AG04450 (cell line): ENCODE results near the gene TIMP2. TPM values are rescaled to one million over a fixed set of nuclear protein-coding genes. Genes with fewer than 3 reads are reported as not detected.

Experiments
- CTCF ChIA-PET: fragments of 300-600, 350-600 bp; formaldehyde crosslinking; extraction: SDS; loops from one replicate; lab custom pipeline; 2022; ENCODE audit warnings: antibody characterized with exemption, inconsistent platforms; lab: Charles Lee
- POLR2A ChIA-PET: fragments of 350-600 bp; formaldehyde crosslinking; extraction: SDS; loops from one replicate; lab custom pipeline; 2021; ENCODE audit warnings: antibody characterized with exemption, inconsistent platforms; lab: Yijun Ruan, JAX
- DNase-seq: peaks from one replicate; pipeline ENCODE4 v3.0.0-alpha.2; 2011; ENCODE audit warnings: low read depth, low spot score
- H3K27ac ChIP-seq: one replicate; pipeline ENCODE4 v1.5.1; 2012; ENCODE audit warnings: low read depth, low read length, control low read depth
- H3K27me3 ChIP-seq: one replicate; pipeline ENCODE4 v1.6.0; 2012; ENCODE audit warnings: low read length; ENCODE audit not compliant: control insufficient read depth, insufficient read depth
- H3K4me3 ChIP-seq: 2 replicates; pipeline ENCODE4 v1.5.1; 2011; ENCODE audit warnings: mild to moderate bottlenecking, low read depth, low read length, control low read depth
- H3K9me3 ChIP-seq: 2 replicates; pipeline ENCODE4 v1.5.1; 2012; ENCODE audit warnings: low read length; ENCODE audit not compliant: control insufficient read depth, insufficient read depth
- CTCF ChIP-seq: IDR thresholded peaks from 2 replicates; pipeline ENCODE4 v1.5.1; 2011; ENCODE audit warnings: low read depth, low read length, control low read depth, inconsistent platforms
- polyA plus RNA-seq: library from polyadenylated mRNA; depleted of rRNA; stranded (reverse); fragments of >200 nt; gene quantifications from 2 replicates; pipeline ENCODE4 v1.2.3, GENCODE V29; 2011

Gene TIMP2
- polyA plus RNA-seq, 1 experiment: 356 TPM

- no peak for DNase-seq
- TF ChIP-seq CTCF: no peak
- CTCF ChIA-PET: interaction anchor here (1.0 to 2.1 kb wide), 2 partner anchors 70 to 77 kb away, joined by 3 to 6 read pairs; no protein-coding TSS in a partner anchor
- Histone ChIP-seq H3K4me3 (no peak overlapping the region), H3K27ac (no peak overlapping the region), H3K27me3 (no peaks in the 10 kb centered on the region), H3K9me3 (no peaks in the 10 kb centered on the region; the same call in 1 of the 2 replicates)
- POLR2A ChIA-PET: interaction anchor here (0.6 kb wide), 1 partner anchor 20 kb away, joined by 4 read pairs; no protein-coding TSS in a partner anchor
Measured at GRCh38 chr17:78900816-78901215, 24.4 kb downstream of the TIMP2 start.

GRCh38 chr17:78899361-78900260 is 25.6 kb downstream of the TIMP2 start:
- CTCF ChIA-PET: interaction anchor here (1.5 to 2.1 kb wide), 2 partner anchors 34 to 71 kb away, joined by 4 to 6 read pairs; no protein-coding TSS in a partner anchor
- Histone ChIP-seq H3K27me3 (no peaks in the 10 kb centered on the region), H3K9me3 (no peaks in the 10 kb centered on the region; the same call in 1 of the 2 replicates), H3K4me3 (no peak overlapping the region), H3K27ac (no peak overlapping the region)
- POLR2A ChIA-PET: interaction anchor here (1.4 kb wide), 2 partner anchors 16 to 31 kb away, joined by 3 read pairs; no protein-coding TSS in a partner anchor
- DNase-seq: no peak
- no peak for TF ChIP-seq CTCF

GRCh38 chr17:78898947-78899346 is 26.2 kb downstream of the TIMP2 start:
- Histone ChIP-seq H3K27ac (no peak overlapping the region), H3K4me3 (no peak overlapping the region), H3K27me3 (no peaks in the 10 kb centered on the region), H3K9me3 (no peaks in the 10 kb centered on the region; the same call in 1 of the 2 replicates)
- TF ChIP-seq CTCF: no peak
- DNase-seq: no peak
- POLR2A ChIA-PET: interaction anchor here (1.4 kb wide), 2 partner anchors 15 to 30 kb away, joined by 3 read pairs; no protein-coding TSS in a partner anchor
- CTCF ChIA-PET: interaction anchor here (1.5 kb wide), 1 partner anchor 33 kb away, joined by 4 read pairs; no protein-coding TSS in a partner anchor

GRCh38 chr17:78898075-78898836 is 26.9 kb downstream of the TIMP2 start:
- DNase-seq: no peak
- ChIA-PET POLR2A (interaction anchor here (0.9 to 1.4 kb wide), 2 partner anchors 14 to 30 kb away, joined by 3 read pairs; no protein-coding TSS in a partner anchor), CTCF (no interaction called here)
- Histone ChIP-seq H3K27me3 (no peaks in the 10 kb centered on the region), H3K27ac (no peak overlapping the region), H3K4me3 (no peak overlapping the region), H3K9me3 (no peaks in the 10 kb centered on the region; the same call in 1 of the 2 replicates)
- no peak for TF ChIP-seq CTCF
